Fibroblast of lung (primary cell): ENCODE data around the gene SAPCD1. TPM values are rescaled to one million over a fixed set of nuclear protein-coding genes. Genes with fewer than 3 reads are reported as not detected.

Source experiments
- DNase-seq, 2 donors: peaks; one replicate each; pipeline versions ENCODE4 v3.0.0 to v3.0.0-alpha.2; 2010; ENCODE audit warnings: low read depth in 2 of 2
- H2AFZ ChIP-seq: 2 replicates; pipeline ENCODE4 v1.5.1; 2012; ENCODE audit warnings: low read length, control low read depth, inconsistent platforms
- H3K27ac ChIP-seq: 2 replicates; pipeline ENCODE4 v1.5.1; 2011; ENCODE audit warnings: low read length, control low read depth; ENCODE audit not compliant: insufficient read depth
- H3K27me3 ChIP-seq: 2 replicates; pipeline ENCODE4 v1.5.1; 2011; ENCODE audit warnings: mild to moderate bottlenecking, low read length; ENCODE audit not compliant: control insufficient read depth, insufficient read depth
- H3K36me3 ChIP-seq: 2 replicates; pipeline ENCODE4 v1.5.1; 2011; ENCODE audit warnings: low read length; ENCODE audit not compliant: control insufficient read depth, insufficient read depth
- H3K4me1 ChIP-seq: 2 replicates; pipeline ENCODE4 v1.5.1; 2011; ENCODE audit warnings: low read length; ENCODE audit not compliant: control insufficient read depth, insufficient read depth; ENCODE audit errors: extremely low read depth
- H3K4me2 ChIP-seq: 2 replicates; pipeline ENCODE4 v1.5.1; 2011; ENCODE audit warnings: low read length, control low read depth; ENCODE audit not compliant: insufficient read depth; ENCODE audit errors: extremely low read depth
- H3K4me3 ChIP-seq, 4 experiments: fragments of 200-600 bp in 1 of 4; sonication (generic) in 1 of 4; replicated peaks in 1 of 4; 2 replicates each; pipeline ENCODE4 v1.5.1; 2011 to 2016; ENCODE audit warnings: low read length in 4 of 4, low read depth in 3 of 4, mild to moderate bottlenecking in 3 of 4, control low read depth in 2 of 4, inconsistent platforms in 1 of 4, mixed read lengths in 1 of 4; ENCODE audit not compliant: insufficient read depth in 1 of 4; ENCODE audit errors: control extremely low read depth in 1 of 4
- H3K79me2 ChIP-seq: 2 replicates; pipeline ENCODE4 v1.5.1; 2012; ENCODE audit warnings: mild to moderate bottlenecking, low read length, inconsistent platforms; ENCODE audit not compliant: control insufficient read depth, insufficient read depth
- H3K9ac ChIP-seq: 2 replicates; pipeline ENCODE4 v1.5.1; 2011; ENCODE audit warnings: mild to moderate bottlenecking, low read length, control low read depth; ENCODE audit not compliant: insufficient read depth
- H3K9me3 ChIP-seq: 2 replicates; pipeline ENCODE4 v1.5.1; 2012; ENCODE audit warnings: low read depth, low read length; ENCODE audit not compliant: control insufficient read depth, insufficient read depth
- H4K20me1 ChIP-seq: 2 replicates; pipeline ENCODE4 v1.5.1; 2011; ENCODE audit warnings: low read length; ENCODE audit not compliant: control insufficient read depth, insufficient read depth; ENCODE audit errors: extremely low read depth
- CTCF ChIP-seq, 2 donors: IDR thresholded peaks in 1 of 2; conservative IDR thresholded peaks in 1 of 2; 1 replicate in 1 of 2; 2 replicates in 1 of 2; pipeline ENCODE4 v1.5.1; 2011 to 2012; ENCODE audit warnings: low read length in 2 of 2, control low read depth in 1 of 2, inconsistent platforms in 1 of 2, low read depth in 1 of 2, mild to moderate bottlenecking in 1 of 2
- EZH2 ChIP-seq: IDR thresholded peaks from 2 replicates; pipeline ENCODE4 v1.5.1; 2012; ENCODE audit warnings: low read length, control low read depth, mild to moderate bottlenecking; ENCODE audit errors: missing control alignments
- polyA plus RNA-seq, 2 donors: library from polyadenylated mRNA; depleted of rRNA in 1 of 2; stranded (reverse) in 1 of 2; unstranded in 1 of 2; fragments of >200 nt; gene quantifications; 2 replicates each; pipeline ENCODE4 v1.2.1, GENCODE V29; 2011 to 2012; ENCODE audit warnings: missing spikeins in 1 of 2
- total RNA-seq: library from RNA; depleted of rRNA; stranded (reverse); fragments of >200 nt; gene quantifications from 2 replicates; pipeline ENCODE4 v1.2.1, GENCODE V29; 2014

The SAPCD1 gene
- total and polyA plus RNA-seq, 2 donors (not counting 1 experiment from before 2014, with no cell fraction given): 0.50 to 1.3 TPM

- peak overlapping the region; percentile 79 to 91 (median 87) for H3K4me3 ChIP-seq
- peak overlapping the region; percentile 73 for H3K9ac ChIP-seq
- peaks cover 22% of the 10 kb centered on the region for H3K4me1 ChIP-seq
- H2AFZ ChIP-seq: peak overlapping the region; percentile 81
- no peaks in the 10 kb centered on the region for H3K9me3 ChIP-seq
- H3K79me2 ChIP-seq: peaks cover 21% of the 10 kb centered on the region
- peaks cover 2% of the 10 kb centered on the region for H3K36me3 ChIP-seq
- H3K4me2 ChIP-seq: peak overlapping the region; percentile 86
- TF ChIP-seq EZH2 (no peak), CTCF (conservative IDR thresholded peaks at IDR 0.05 in 1 of 2, IDR thresholded peaks at IDR 0.05 in 1 of 2; ENCODE audit: low read depth in 1 of 2, low read length in 2 of 2) (no peak)
- no peaks in the 10 kb centered on the region for H4K20me1 ChIP-seq
- H3K27ac ChIP-seq: peak overlapping the region; percentile 79
- DNase-seq: no peak
- H3K27me3 ChIP-seq: no peaks in the 10 kb centered on the region
Measured at GRCh38 chr6:31740397-31741223, 21.8 kb upstream of the SAPCD1 start.

- Histone ChIP-seq H4K20me1 (no peaks in the 10 kb centered on the region), H3K36me3 (peaks cover 2% of the 10 kb centered on the region), H3K4me3 (no peak overlapping the region), H3K9ac (no peak overlapping the region), H2AFZ (no peak overlapping the region), H3K27me3 (no peaks in the 10 kb centered on the region), H3K79me2 (peaks cover 9% of the 10 kb centered on the region), H3K9me3 (no peaks in the 10 kb centered on the region), H3K4me2 (no peak overlapping the region), H3K4me1 (peaks cover 20% of the 10 kb centered on the region), H3K27ac (no peak overlapping the region)
- TF ChIP-seq EZH2 (no peak), CTCF (conservative IDR thresholded peaks at IDR 0.05 in 1 of 2, IDR thresholded peaks at IDR 0.05 in 1 of 2; ENCODE audit: low read depth in 1 of 2, low read length in 2 of 2) (no peak)
- DNase-seq: no peak
Measured at GRCh38 chr6:31741815-31742214, 20.6 kb upstream of the SAPCD1 start.

- Histone ChIP-seq H3K4me1 (peaks cover 17% of the 10 kb centered on the region), H3K79me2 (peaks cover 7% of the 10 kb centered on the region), H3K27ac (no peak overlapping the region), H3K36me3 (peaks cover 4% of the 10 kb centered on the region), H3K9me3 (no peaks in the 10 kb centered on the region), H3K9ac (no peak overlapping the region), H3K4me3 (no peak overlapping the region), H2AFZ (no peak overlapping the region), H4K20me1 (no peaks in the 10 kb centered on the region), H3K27me3 (no peaks in the 10 kb centered on the region), H3K4me2 (no peak overlapping the region)
- TF ChIP-seq EZH2 (no peak), CTCF (conservative IDR thresholded peaks at IDR 0.05 in 1 of 2, IDR thresholded peaks at IDR 0.05 in 1 of 2; ENCODE audit: low read depth in 1 of 2, low read length in 2 of 2) (no peak)
- DNase-seq: no peak
Measured at GRCh38 chr6:31742894-31743293, 19.6 kb upstream of the SAPCD1 start.
